Measurements from ENCODE around the gene SMYD3. TPM values are rescaled to one million over a fixed set of nuclear protein-coding genes. Genes with fewer than 3 reads are reported as not detected.

SMYD3 gene
- total and polyA plus RNA-seq, 10 of the 15 experiments (the other 5 are each of a cell fraction or from before 2014, with no cell fraction given): 18.3 to 54.0 (median 24.8) TPM

- no peak overlapping the region for H3K4me3 ChIP-seq
- no peak overlapping the region for H3K9ac ChIP-seq (ENCODE audit: control insufficient read depth, insufficient read depth, low read length)
- no peak overlapping the region for H3K4me2 ChIP-seq (ENCODE audit: control insufficient read depth, insufficient read depth)
- ChIA-PET SMC1A (ENCODE audit: uncharacterized antibody, unreplicated experiment) (interaction anchor here (0.8 to 3.2 kb wide), 2 partner anchors 26 to 83 kb away, joined by 3 to 9 read pairs; no protein-coding TSS in a partner anchor), CTCF (no interaction called here), RAD21 (ENCODE audit: unreplicated experiment) (no interaction called here), POLR2A (interaction anchor here (0.8 kb wide), 1 partner anchor 20 kb away, joined by 3 read pairs; no protein-coding TSS in a partner anchor)
- no peak for TF ChIP-seq EZH2 (IDR thresholded peaks at IDR 0.05; ENCODE audit: borderline replicate concordance, control insufficient read depth, low read depth, low read length)
- TF ChIP-seq ZNF384 (IDR thresholded peaks at IDR 0.05; ENCODE audit: borderline replicate concordance, low read depth, low read length): no peak
- TF ChIP-seq BHLHE40 (IDR thresholded peaks at IDR 0.05; ENCODE audit: borderline replicate concordance in 1 of 2, low read depth in 2 of 2, low read length in 1 of 2): no peak
- no peak for TF ChIP-seq RBBP5 (conservative IDR thresholded peaks at IDR 0.05)
- TF ChIP-seq SMAD1 (IDR thresholded peaks at IDR 0.05; ENCODE audit: low read depth, partially characterized antibody): no peak
- DNase-seq (ENCODE audit: low read depth, low spot score) (no peak), FAIRE-seq (no peak), ATAC-seq (no peak; the same call in 2 of the 3 replicates)
- intact Hi-C loops (cut with micrococcal nuclease; ENCODE audit: unreplicated experiment): no loop called here
- BruUV-seq (replicated peaks): no TSS peak
- no peaks in the 10 kb centered on the region for H4K20me1 ChIP-seq (ENCODE audit: control insufficient read depth, insufficient read depth)
- H3K27ac ChIP-seq (ENCODE audit: control insufficient read depth, insufficient read depth): no peak overlapping the region
- H3K27me3 ChIP-seq (replicated peaks in 1 of 2; ENCODE audit: control insufficient read depth in 2 of 2, insufficient read depth in 2 of 2, low read length in 1 of 2): no peaks in the 10 kb centered on the region
- 29% methylated on average over 3 of the region's 3 CpGs for WGBS (ENCODE audit: insufficient coverage, insufficient replicate concordance, low lambda C conversion rate, missing lambda C conversion rate)
- H3K4me1 ChIP-seq (ENCODE audit: control insufficient read depth, insufficient read depth, low read length): no peaks in the 10 kb centered on the region
- H2AFZ ChIP-seq (ENCODE audit: control insufficient read depth, low read depth, low read length): no peak overlapping the region
- H3K9me3 ChIP-seq (replicated peaks; ENCODE audit: control insufficient read depth, insufficient read depth, low read length): no peaks in the 10 kb centered on the region
- no peaks in the 10 kb centered on the region for H3K79me2 ChIP-seq (ENCODE audit: control insufficient read depth, insufficient read depth, low read length)
- H3K36me3 ChIP-seq (ENCODE audit: control insufficient read depth in 2 of 2, insufficient read depth in 2 of 2, low read length in 1 of 2): no peaks in the 10 kb centered on the region
- in situ Hi-C loops (cut with MboI): no loop called here
Observed at GRCh38 chr1:245978915-245979314, 528.2 kb downstream of the SMYD3 start.

GRCh38 chr1:245972476-245972875 lies 534.6 kb downstream of the SMYD3 start:
- Histone ChIP-seq H3K9ac (ENCODE audit: control insufficient read depth, insufficient read depth, low read length) (no peak overlapping the region), H4K20me1 (ENCODE audit: control insufficient read depth, insufficient read depth) (no peaks in the 10 kb centered on the region), H2AFZ (ENCODE audit: control insufficient read depth, low read depth, low read length) (no peak overlapping the region), H3K4me3 (no peak overlapping the region), H3K4me1 (ENCODE audit: control insufficient read depth, insufficient read depth, low read length) (no peaks in the 10 kb centered on the region), H3K27me3 (replicated peaks in 1 of 2; ENCODE audit: control insufficient read depth in 2 of 2, insufficient read depth in 2 of 2, low read length in 1 of 2) (no peaks in the 10 kb centered on the region), H3K36me3 (ENCODE audit: control insufficient read depth in 2 of 2, insufficient read depth in 2 of 2, low read length in 1 of 2) (no peaks in the 10 kb centered on the region), H3K4me2 (ENCODE audit: control insufficient read depth, insufficient read depth) (no peak overlapping the region), H3K27ac (ENCODE audit: control insufficient read depth, insufficient read depth) (no peak overlapping the region), H3K9me3 (replicated peaks; ENCODE audit: control insufficient read depth, insufficient read depth, low read length) (no peaks in the 10 kb centered on the region), H3K79me2 (ENCODE audit: control insufficient read depth, insufficient read depth, low read length) (no peaks in the 10 kb centered on the region)
- CTCF ChIA-PET: interaction anchor here (0.7 to 1.2 kb wide), 3 partner anchors 11 to 84 kb away, joined by 3 to 4 read pairs (median 3); no protein-coding TSS in a partner anchor
- no TSS peak for BruUV-seq (replicated peaks)
- POLR2A ChIA-PET: interaction anchor here (0.9 kb wide), 1 partner anchor 15 kb away, joined by 3 read pairs; no protein-coding TSS in a partner anchor
- FAIRE-seq (no peak), ATAC-seq (no peak), DNase-seq (ENCODE audit: low read depth, low spot score) (no peak)
- intact Hi-C loops (cut with micrococcal nuclease; ENCODE audit: unreplicated experiment) (no loop called here), in situ Hi-C loops (cut with MboI) (no loop called here)
- RAD21 ChIA-PET (ENCODE audit: unreplicated experiment): no interaction called here
- SMC1A ChIA-PET (ENCODE audit: uncharacterized antibody, unreplicated experiment): interaction anchor here (1.0 to 1.7 kb wide), 6 partner anchors 8 to 15 kb away, joined by 3 to 6 read pairs (median 4); no protein-coding TSS in a partner anchor
- 79% methylated on average over 5 of the region's 5 CpGs for WGBS (ENCODE audit: insufficient coverage, insufficient replicate concordance, low lambda C conversion rate, missing lambda C conversion rate)
- no peak for TF ChIP-seq MYB (IDR thresholded peaks at IDR 0.05; ENCODE audit: borderline replicate concordance, low read depth, low read length)
- no peak for TF ChIP-seq FOXM1 (IDR thresholded peaks at IDR 0.05; ENCODE audit: low read depth, low read length)
- TF ChIP-seq HDGF (IDR thresholded peaks at IDR 0.05): no peak
- TF ChIP-seq ELK1 (IDR thresholded peaks at IDR 0.05; ENCODE audit: low read depth, low read length): no peak
- no peak for TF ChIP-seq ZNF687 (IDR thresholded peaks at IDR 0.05)
- no peak for TF ChIP-seq EP300 (IDR thresholded peaks at IDR 0.05; ENCODE audit: borderline replicate concordance in 1 of 2, control insufficient read depth in 1 of 2, low read depth in 2 of 2, low read length in 2 of 2)
